ENCODE measurements around the gene MTFR2. TPM values are rescaled to one million over a fixed set of nuclear protein-coding genes. Genes with fewer than 3 reads are reported as not detected.

Gene MTFR2
- polyA plus RNA-seq, 1 of the 3 experiments (the other 2 are of a cell fraction) = 7.4 TPM

GRCh38 chr6:136201732-136202131, 48.4 kb downstream of the MTFR2 start:
- POLR2A ChIA-PET = no interaction called here
- no peak overlapping the region for H3K4me2 ChIP-seq
- H3F3A ChIP-seq (replicated peaks; ENCODE audit: insufficient read depth) = no peaks in the 10 kb centered on the region
- H3K79me2 ChIP-seq (ENCODE audit: insufficient read depth) = no peaks in the 10 kb centered on the region
- no peaks in the 10 kb centered on the region for H3K4me1 ChIP-seq (ENCODE audit: control insufficient read depth in 1 of 2, insufficient read depth in 2 of 2, low read depth in 1 of 2, low read length in 1 of 2)
- no peak overlapping the region for H3K27ac ChIP-seq (ENCODE audit: low read depth in 2 of 2, low read length in 1 of 2)
- H4K20me1 ChIP-seq (ENCODE audit: insufficient read depth) = no peaks in the 10 kb centered on the region
- H3K4me3 ChIP-seq (ENCODE audit: low read depth in 2 of 2, low read length in 1 of 2) = no peak overlapping the region
- no peaks in the 10 kb centered on the region for H3K9me2 ChIP-seq
- H2AFZ ChIP-seq (ENCODE audit: low read depth) = no peak overlapping the region
- no peak for TF ChIP-seq EZH2phosphoT487 (IDR thresholded peaks at IDR 0.05; ENCODE audit: borderline replicate concordance, low read depth)
- no peak for TF ChIP-seq MXI1 (IDR thresholded peaks at IDR 0.05; ENCODE audit: low read depth, low read length)
- no peak for TF ChIP-seq PBX3 (IDR thresholded peaks at IDR 0.05)
- TF ChIP-seq TCF12 (IDR thresholded peaks at IDR 0.05) = no peak
- no peak for TF ChIP-seq REST (IDR thresholded peaks at IDR 0.05; ENCODE audit: low read depth, low read length)
- no peak for TF ChIP-seq GABPA (IDR thresholded peaks at IDR 0.05; ENCODE audit: low read depth)
- TF ChIP-seq RFX5 (IDR thresholded peaks at IDR 0.05; ENCODE audit: low read length) = no peak
- no peak for TF ChIP-seq CHD2 (IDR thresholded peaks at IDR 0.05; ENCODE audit: low read length, partially characterized antibody)
- TF ChIP-seq IRF3 (IDR thresholded peaks at IDR 0.05; ENCODE audit: low read depth, low read length) = no peak
- TF ChIP-seq FOXJ3 (CRISPR knock-in tag; IDR thresholded peaks at IDR 0.05) = no peak
- TF ChIP-seq RCOR1 (IDR thresholded peaks at IDR 0.05; ENCODE audit: low read length) = no peak
- TF ChIP-seq NFIC (IDR thresholded peaks at IDR 0.05; ENCODE audit: borderline replicate concordance) = no peak
- no peak for TF ChIP-seq USF2 (IDR thresholded peaks at IDR 0.05; ENCODE audit: borderline replicate concordance, low read depth, low read length)
- peak; percentile 39; the same call in 1 of the 2 replicates for TF ChIP-seq SMC3 (IDR thresholded peaks at IDR 0.05; ENCODE audit: low read depth, low read length)
- TF ChIP-seq CTCF (IDR thresholded peaks at IDR 0.05) = no peak
- TF ChIP-seq RAD21 (IDR thresholded peaks at IDR 0.05; ENCODE audit: low read length) = peak; percentile 67
- TF ChIP-seq SIN3A (IDR thresholded peaks at IDR 0.05; ENCODE audit: borderline replicate concordance, low read depth, low read length) = no peak
- no peaks in the 10 kb centered on the region for H3K27me3 ChIP-seq (ENCODE audit: insufficient read depth)
- CTCF ChIA-PET = interaction anchor here (0.8 to 2.0 kb wide), 8 partner anchors 8 to 666 kb away, joined by 3 to 8 read pairs (median 5); no protein-coding TSS in a partner anchor
- no peaks in the 10 kb centered on the region for H3K9me3 ChIP-seq
- no peak overlapping the region for H3K9ac ChIP-seq
- H3K36me3 ChIP-seq (replicated peaks in 1 of 2; ENCODE audit: control insufficient read depth in 1 of 2, insufficient read depth in 2 of 2, low read length in 1 of 2) = no peaks in the 10 kb centered on the region
- no peak for DNase-seq
- WGBS (ENCODE audit: low lambda C conversion rate) = 75% methylated on average over 5 of the region's 5 CpGs
